Mesenchymal stem cell (in vitro differentiated cells and primary cell): ENCODE data around the gene RLN1. TPM values are rescaled to one million over a fixed set of nuclear protein-coding genes. Genes with fewer than 3 reads are reported as not detected.

Experiments used
- DNase-seq: peaks from one replicate; pipeline ENCODE4 v3.0.0-alpha.2; 2013
- H2AFZ ChIP-seq: one replicate; pipeline ENCODE4 v1.6.1; 2013; ENCODE audit warnings: low read depth, mild to moderate bottlenecking, control low read depth, inconsistent platforms, low read length, moderate library complexity
- H2AK5ac ChIP-seq: 2 replicates; pipeline ENCODE4 v1.6.1; 2013; ENCODE audit warnings: low read length, moderate library complexity, mild to moderate bottlenecking, inconsistent platforms; ENCODE audit not compliant: severe bottlenecking
- H2BK120ac ChIP-seq: one replicate; pipeline ENCODE4 v1.6.1; 2013; ENCODE audit warnings: low read depth, mild to moderate bottlenecking, inconsistent platforms, low read length, moderate library complexity
- H2BK12ac ChIP-seq, 2 experiments: one replicate each; pipeline ENCODE4 v1.6.1; 2013; ENCODE audit warnings: inconsistent platforms in 2 of 2, low read length in 2 of 2, mild to moderate bottlenecking in 2 of 2, moderate library complexity in 2 of 2, control low read depth in 1 of 2
- H2BK15ac ChIP-seq: one replicate; pipeline ENCODE4 v1.6.1; 2013; ENCODE audit warnings: mild to moderate bottlenecking, low read depth, inconsistent platforms; ENCODE audit not compliant: poor library complexity, severe bottlenecking
- H2BK5ac ChIP-seq: 2 replicates; pipeline ENCODE4 v1.6.1; 2013; ENCODE audit warnings: low read depth, mild to moderate bottlenecking, low read length, control low read depth, inconsistent platforms; ENCODE audit not compliant: poor library complexity, severe bottlenecking
- H3K14ac ChIP-seq, 2 experiments: one replicate each; pipeline ENCODE4 v1.6.1; 2013; ENCODE audit warnings: inconsistent platforms in 2 of 2, low read length in 2 of 2, control low read depth in 1 of 2, mild to moderate bottlenecking in 1 of 2, moderate library complexity in 1 of 2
- H3K18ac ChIP-seq, 2 experiments: one replicate each; pipeline ENCODE4 v1.6.1; 2013; ENCODE audit warnings: inconsistent platforms in 2 of 2, low read length in 2 of 2, control low read depth in 1 of 2, low read depth in 1 of 2, mild to moderate bottlenecking in 1 of 2
- H3K23ac ChIP-seq, 2 experiments: one replicate each; pipeline ENCODE4 v1.6.1; 2013; ENCODE audit warnings: inconsistent platforms in 2 of 2, low read length in 2 of 2, mild to moderate bottlenecking in 2 of 2, moderate library complexity in 2 of 2, control low read depth in 1 of 2
- H3K27ac ChIP-seq: 2 replicates; pipeline ENCODE4 v1.5.1; 2013; ENCODE audit warnings: mild to moderate bottlenecking, moderate library complexity, low read length, control low read depth, inconsistent platforms; ENCODE audit not compliant: poor library complexity, severe bottlenecking
- H3K27me3 ChIP-seq, 2 experiments: 2 replicates each; pipeline versions ENCODE4 v1.6.1 to v1.7.0; 2013; ENCODE audit warnings: low read length in 2 of 2, mild to moderate bottlenecking in 2 of 2, moderate library complexity in 2 of 2, control low read depth in 1 of 2, inconsistent platforms in 1 of 2; ENCODE audit not compliant: control insufficient read depth in 1 of 2, insufficient read depth in 1 of 2
- H3K36me3 ChIP-seq, 2 experiments: 2 replicates each; pipeline versions ENCODE4 v1.6.1 to v1.7.0; 2013; ENCODE audit warnings: low read length in 2 of 2, control low read depth in 1 of 2, inconsistent platforms in 1 of 2, low read depth in 1 of 2, mild to moderate bottlenecking in 1 of 2; ENCODE audit not compliant: insufficient read depth in 2 of 2, control insufficient read depth in 1 of 2
- H3K4ac ChIP-seq, 2 experiments: one replicate each; pipeline ENCODE4 v1.6.1; 2013; ENCODE audit warnings: inconsistent platforms in 2 of 2, low read length in 2 of 2, mild to moderate bottlenecking in 2 of 2, moderate library complexity in 2 of 2, control low read depth in 1 of 2, low read depth in 1 of 2
- H3K4me1 ChIP-seq: 2 replicates; pipeline ENCODE4 v1.6.1; 2013; ENCODE audit warnings: low read depth, low read length, control low read depth; ENCODE audit not compliant: control insufficient read depth, insufficient read depth
- H3K4me2 ChIP-seq: 2 replicates; pipeline ENCODE4 v1.6.1; 2013; ENCODE audit warnings: low read length, mild to moderate bottlenecking, inconsistent platforms; ENCODE audit not compliant: poor library complexity, severe bottlenecking
- H3K4me3 ChIP-seq, 2 experiments: 2 replicates each; pipeline versions ENCODE4 v1.5.1 to v1.7.0; 2013; ENCODE audit warnings: low read length in 2 of 2, mild to moderate bottlenecking in 2 of 2, control low read depth in 1 of 2, low read depth in 1 of 2; ENCODE audit not compliant: insufficient read depth in 1 of 2
- H3K79me1 ChIP-seq: replicated peaks from 2 replicates; pipeline ENCODE4 v1.6.1; 2013; ENCODE audit warnings: mild to moderate bottlenecking, control low read depth, low read length, inconsistent platforms; ENCODE audit not compliant: poor library complexity, severe bottlenecking
- H3K9ac ChIP-seq: 2 replicates; pipeline ENCODE4 v1.7.0; 2013; ENCODE audit warnings: mild to moderate bottlenecking, low read length, moderate library complexity
- H3K9me3 ChIP-seq: 2 replicates; pipeline ENCODE4 v1.7.0; 2013; ENCODE audit warnings: mild to moderate bottlenecking, low read length; ENCODE audit not compliant: control insufficient read depth
- H4K8ac ChIP-seq: one replicate; pipeline ENCODE4 v1.6.1; 2013; ENCODE audit warnings: inconsistent platforms, mild to moderate bottlenecking, low read length, moderate library complexity
- H4K91ac ChIP-seq: one replicate; pipeline ENCODE4 v1.6.1; 2013; ENCODE audit warnings: mild to moderate bottlenecking, low read length, inconsistent platforms
- WGBS: methylation state at CpG from one replicate; pipeline ENCODE4 v1.1.7; 2013; ENCODE audit warnings: mixed read lengths; 5-methylcytosine and 5-hydroxymethylcytosine counted together
- small RNA-seq: library from polyadenylated mRNA; stranded (forward); fragments of <200 nt; extraction: miRNeasy Mini kit (QIAGEN cat#:217004); gene quantifications from one replicate; pipeline ENCODE3, GENCODE V24; 2013; ENCODE audit warnings: low read depth

RLN1 gene

DNA sequence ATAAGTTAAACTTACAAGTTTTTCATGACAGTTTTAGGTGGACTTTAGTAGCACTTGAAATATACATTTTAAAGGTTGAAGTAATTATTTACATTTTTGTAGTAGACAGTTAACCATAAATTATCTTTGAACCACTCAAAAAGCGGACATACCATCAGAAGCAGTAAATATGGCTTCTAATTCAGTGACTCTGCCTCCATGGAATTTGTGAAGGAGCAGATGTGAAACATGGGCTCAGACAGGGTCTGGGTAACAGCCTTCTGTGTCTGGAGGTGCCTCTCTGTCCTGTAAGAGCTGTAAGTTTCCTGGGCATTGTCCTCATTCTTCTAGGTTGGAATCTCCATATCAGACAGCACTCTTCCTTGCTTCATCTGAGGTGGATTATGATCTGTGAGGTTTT, 47.5 kb downstream of the RLN1 start:
- peaks cover 0 to 10% of the 10 kb centered on the region in 2 experiments for H3K27me3 ChIP-seq
- WGBS: 33% methylated on average over 1 of the region's 1 CpG

DNA sequence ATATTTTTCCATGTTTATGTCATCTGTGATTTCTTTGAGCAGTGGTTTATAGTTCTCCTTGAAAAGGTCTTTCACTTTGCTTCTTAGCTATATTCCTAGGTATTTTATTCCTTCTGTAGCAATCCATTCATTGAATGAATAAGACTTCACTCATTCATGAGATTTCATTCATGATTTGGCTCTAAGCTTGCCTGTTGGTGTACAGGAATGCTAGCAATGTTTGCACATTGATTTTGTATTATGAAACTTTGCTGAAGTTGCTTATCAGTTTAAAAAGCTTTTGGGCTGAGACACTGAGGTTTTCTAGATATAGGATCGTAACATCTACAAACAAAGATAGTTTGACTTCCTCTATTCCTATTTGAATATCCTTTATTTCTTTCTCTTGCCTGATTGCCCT, 51.1 kb downstream of the RLN1 start:
- Histone ChIP-seq H2AFZ (no peak overlapping the region), H3K14ac (no peak overlapping the region), H2BK5ac (no peak overlapping the region), H3K36me3 (no peaks in the 10 kb centered on the region), H2BK15ac (no peak overlapping the region), H3K79me1 (no peaks in the 10 kb centered on the region), H2BK120ac (no peak overlapping the region), H3K4ac (no peak overlapping the region), H3K18ac (no peak overlapping the region), H2AK5ac (no peak overlapping the region), H3K23ac (no peak overlapping the region), H3K9ac (no peak overlapping the region), H3K27ac (no peak overlapping the region), H4K8ac (no peak overlapping the region), H3K4me1 (no peaks in the 10 kb centered on the region), H3K4me3 (no peak overlapping the region), H4K91ac (no peak overlapping the region), H3K4me2 (no peak overlapping the region), H3K9me3 (peaks cover 4% of the 10 kb centered on the region), H3K27me3 (peaks cover 0 to 5% of the 10 kb centered on the region in 2 experiments), H2BK12ac (no peak overlapping the region)
- DNase-seq: no peak
- WGBS: no CpG with 5 or more reads among the region's 1 CpG

More for the DNA sequence above, 47.5 kb downstream of the RLN1 start:
- Histone ChIP-seq H3K9ac (no peak overlapping the region), H4K8ac (no peak overlapping the region), H3K4ac (no peak overlapping the region), H3K9me3 (peaks cover 10% of the 10 kb centered on the region), H4K91ac (no peak overlapping the region), H3K14ac (no peak overlapping the region), H3K79me1 (no peaks in the 10 kb centered on the region), H2AFZ (no peak overlapping the region), H2BK120ac (no peak overlapping the region), H2BK12ac (no peak overlapping the region), H3K18ac (no peak overlapping the region), H2AK5ac (no peak overlapping the region), H2BK5ac (no peak overlapping the region), H3K27ac (no peak overlapping the region), H3K36me3 (no peaks in the 10 kb centered on the region), H3K4me3 (no peak overlapping the region), H3K23ac (no peak overlapping the region), H3K4me2 (no peak overlapping the region), H2BK15ac (no peak overlapping the region), H3K4me1 (no peaks in the 10 kb centered on the region)
- DNase-seq: peak; percentile 81

DNA sequence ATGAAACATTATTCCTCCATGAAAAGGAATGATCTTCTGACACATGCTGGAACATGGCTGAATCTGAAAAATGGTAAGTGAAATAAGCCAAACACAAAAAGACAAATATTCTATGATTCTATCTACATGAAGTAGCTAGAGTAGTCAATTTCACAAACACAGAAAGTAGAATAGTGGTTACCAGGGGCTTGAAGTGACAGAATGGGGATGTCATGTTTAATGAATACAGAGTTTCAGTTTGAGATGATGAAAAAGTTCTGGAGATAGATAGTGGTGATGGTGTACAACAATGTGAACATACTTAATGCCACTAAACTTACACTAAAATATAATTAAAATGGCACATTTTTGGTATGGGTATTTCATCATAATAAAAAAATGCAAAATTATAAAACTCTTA, 53.4 kb downstream of the RLN1 start:
- no peaks in the 10 kb centered on the region for H3K9me3 ChIP-seq
- H3K36me3 ChIP-seq: no peaks in the 10 kb centered on the region
- H2BK120ac ChIP-seq: no peak overlapping the region
- H3K18ac ChIP-seq: no peak overlapping the region
- no peak overlapping the region for H3K27ac ChIP-seq
- no peaks in the 10 kb centered on the region for H3K79me1 ChIP-seq
- H2BK15ac ChIP-seq: no peak overlapping the region
- no peaks in the 10 kb centered on the region for H3K4me1 ChIP-seq
- H2AK5ac ChIP-seq: no peak overlapping the region
- no peak overlapping the region for H3K23ac ChIP-seq
- no peak overlapping the region for H4K91ac ChIP-seq
- no peaks in the 10 kb centered on the region for H3K27me3 ChIP-seq
- no peak for DNase-seq
- no peak overlapping the region for H3K9ac ChIP-seq
- H4K8ac ChIP-seq: no peak overlapping the region
- no peak overlapping the region for H3K4me2 ChIP-seq
- no peak overlapping the region for H2AFZ ChIP-seq
- H3K14ac ChIP-seq: no peak overlapping the region
- no peak overlapping the region for H3K4me3 ChIP-seq
- H2BK5ac ChIP-seq: no peak overlapping the region
- no peak overlapping the region for H3K4ac ChIP-seq
- no peak overlapping the region for H2BK12ac ChIP-seq

Small RNA genes within 50 kb of the gene (small RNA-seq; reads per million reads assigned to genes)
- gene AL135786.1 (not detected), gene HMGN2P31 (not detected)
